Stimulated activated CD4-positive, alpha-beta T cell treated with anti-CD3 and anti-CD28 coated beads, TNF-alpha, amount 100 ng/mL, for 4 hours (primary cell): ENCODE results near the gene RSPO4.
"Not testable (repeated sequence)": the region's sequence is repeated elsewhere in the genome, so short reads cannot be mapped to it uniquely, and the experiment has no call there.

ENCODE experiments used
- DNase-seq, 3 experiments: peaks; one replicate each; pipeline ENCODE4 v3.0.0-alpha.2; 2020; ENCODE audit warnings: low read depth in 3 of 3

The RSPO4 gene

DNA sequence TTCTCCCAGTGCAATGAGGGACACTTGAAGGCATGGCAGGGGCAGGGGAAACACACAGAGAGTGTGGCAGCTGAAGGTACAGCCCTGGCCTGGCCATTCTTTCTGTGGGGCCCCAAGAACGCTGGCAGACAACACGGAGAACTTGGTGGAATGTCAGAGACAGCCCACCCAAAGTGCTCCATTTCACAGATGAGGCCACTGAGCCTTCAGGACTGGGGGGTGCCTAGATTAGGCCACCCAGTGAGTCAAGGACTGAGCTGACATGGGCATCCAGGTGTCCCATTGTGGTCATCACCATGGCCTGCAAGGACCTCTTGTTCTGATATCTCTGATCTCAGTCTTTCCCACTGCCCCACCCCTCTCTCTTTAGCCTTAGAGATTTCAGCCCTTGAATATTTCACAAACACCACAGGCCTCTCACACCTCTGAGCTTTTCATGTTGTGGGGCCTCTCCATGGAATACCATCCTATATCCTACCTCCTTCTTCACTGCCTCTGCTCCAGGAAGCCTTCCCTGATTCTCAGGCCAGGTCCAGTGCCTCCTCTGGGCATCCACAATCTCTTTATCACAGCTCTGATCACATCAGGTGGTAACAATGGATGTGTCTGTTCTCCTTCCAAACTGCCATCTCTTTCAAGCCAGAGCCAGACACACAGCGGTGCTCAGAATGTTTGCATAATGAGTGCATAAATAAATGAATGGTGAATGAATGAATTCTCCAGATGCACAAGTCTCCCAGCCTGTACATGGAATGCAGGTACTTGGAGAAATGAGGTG lies 2.0 kb upstream of the RSPO4 start:
- no peak for DNase-seq

- DNase-seq = no peak
Measured at GRCh38 chr20:1002682-1003561, 811 bp upstream of the RSPO4 start.

DNA sequence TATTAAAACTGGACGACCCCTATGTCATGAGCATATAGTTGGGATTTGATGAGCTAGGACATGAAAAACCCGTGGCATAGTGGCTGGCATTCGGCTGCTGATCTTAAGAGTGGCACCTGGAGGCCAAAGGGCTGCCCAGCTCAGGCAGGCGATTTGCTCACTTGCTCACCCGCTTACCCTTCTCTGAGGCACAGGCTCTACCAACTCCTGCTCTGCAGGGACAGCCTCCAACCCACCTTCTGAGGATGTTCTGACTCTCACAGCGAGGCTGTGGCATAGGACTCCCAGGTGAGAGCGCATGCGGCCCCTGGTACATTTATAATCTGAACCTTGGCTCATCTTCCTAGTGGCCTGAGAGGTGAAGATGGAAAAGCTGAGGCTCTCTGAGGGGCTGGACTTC lies 995 bp downstream of the RSPO4 start:
- DNase-seq = no peak

GRCh38 chr20:998231-998830 lies 3.8 kb downstream of the RSPO4 start:
- no peak for DNase-seq

DNA sequence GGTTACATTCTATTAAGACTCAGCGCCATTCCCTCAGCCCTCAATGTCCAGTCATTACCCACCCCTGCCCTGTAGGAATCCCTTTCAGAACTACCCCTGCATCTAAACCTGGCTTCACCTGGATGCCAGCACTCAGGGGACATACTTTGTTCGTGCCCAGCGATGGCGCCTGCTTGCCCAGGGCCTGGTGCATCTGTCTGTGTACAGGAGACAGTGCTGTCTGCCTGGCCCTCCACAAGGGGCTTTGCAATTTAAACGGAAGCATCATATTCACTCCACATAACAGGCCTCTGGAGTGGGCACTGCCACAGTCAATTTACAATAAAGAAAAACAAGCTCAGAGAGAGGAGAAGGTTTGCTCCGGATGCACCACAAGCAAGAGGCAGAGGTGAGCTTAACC lies 4.6 kb downstream of the RSPO4 start:
- DNase-seq = no peak

- DNase-seq = no peak
Measured at GRCh38 chr20:997016-997415, 5.1 kb downstream of the RSPO4 start.

DNA sequence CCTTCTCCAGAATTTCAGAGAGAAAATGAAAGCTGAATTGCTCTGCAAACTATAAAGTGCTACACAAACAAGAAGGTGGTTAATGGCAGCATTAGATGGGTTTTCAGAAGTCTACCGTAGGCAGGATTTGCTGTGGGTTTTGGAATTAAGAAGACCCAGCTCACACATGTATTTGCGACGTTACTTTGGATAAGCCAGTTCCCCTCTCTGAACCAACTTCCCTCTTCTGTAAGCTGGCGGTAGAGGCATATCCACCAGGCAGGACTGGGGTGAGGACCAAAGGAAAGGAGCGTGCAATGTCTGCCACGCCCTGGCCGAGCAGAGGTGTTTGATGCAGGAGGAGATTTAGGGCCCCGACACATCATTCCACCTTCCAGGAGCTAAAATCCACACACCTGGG lies 6.9 kb downstream of the RSPO4 start:
- DNase-seq = no peak

GRCh38 chr20:992801-993535 lies 9.1 kb downstream of the RSPO4 start:
- no peak for DNase-seq

- no peak for DNase-seq
Measured at GRCh38 chr20:991850-992249, 10.3 kb downstream of the RSPO4 start.

- no peak for DNase-seq
Measured at GRCh38 chr20:990293-990959, 11.7 kb downstream of the RSPO4 start.

DNA sequence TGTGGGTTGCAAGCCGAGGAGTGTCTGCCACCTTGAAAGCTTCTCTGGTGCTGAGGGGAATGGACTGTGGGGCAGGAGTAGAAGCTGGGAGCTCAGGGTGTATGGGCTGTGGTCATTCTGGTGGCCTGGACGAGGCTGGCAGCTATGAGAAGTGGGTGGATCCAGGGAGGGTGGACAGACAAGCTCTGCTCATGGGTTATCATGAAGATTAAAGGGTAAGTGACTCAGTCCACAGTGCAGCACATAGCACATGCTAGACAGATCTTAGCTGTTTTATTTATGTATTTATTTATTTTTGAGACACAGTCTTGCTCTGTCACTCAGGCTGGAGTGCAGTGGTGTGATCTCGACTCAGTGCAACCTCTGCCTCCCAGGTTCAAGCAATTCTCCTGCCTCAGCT lies 13.8 kb downstream of the RSPO4 start:
- DNase-seq = no peak

DNA sequence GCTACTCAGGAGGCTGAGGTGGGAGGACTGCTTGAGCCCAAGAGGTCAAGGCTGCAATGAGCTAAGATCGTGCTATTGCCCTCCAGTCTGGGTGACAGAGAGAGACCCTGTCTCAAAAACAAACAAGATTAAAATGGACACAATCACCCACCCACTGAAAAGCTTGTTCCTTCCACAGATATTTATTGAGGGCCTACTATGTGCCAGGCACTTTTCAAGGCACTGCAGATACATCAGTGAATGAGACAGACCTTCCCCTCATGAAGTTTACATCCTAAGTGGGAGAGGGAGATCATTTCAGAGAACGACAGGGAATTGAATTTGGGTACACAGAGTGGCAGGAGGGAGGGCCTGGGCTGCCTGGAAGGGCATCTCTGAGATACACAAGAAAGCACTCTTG lies 14.4 kb downstream of the RSPO4 start:
- DNase-seq = no peak

DNA sequence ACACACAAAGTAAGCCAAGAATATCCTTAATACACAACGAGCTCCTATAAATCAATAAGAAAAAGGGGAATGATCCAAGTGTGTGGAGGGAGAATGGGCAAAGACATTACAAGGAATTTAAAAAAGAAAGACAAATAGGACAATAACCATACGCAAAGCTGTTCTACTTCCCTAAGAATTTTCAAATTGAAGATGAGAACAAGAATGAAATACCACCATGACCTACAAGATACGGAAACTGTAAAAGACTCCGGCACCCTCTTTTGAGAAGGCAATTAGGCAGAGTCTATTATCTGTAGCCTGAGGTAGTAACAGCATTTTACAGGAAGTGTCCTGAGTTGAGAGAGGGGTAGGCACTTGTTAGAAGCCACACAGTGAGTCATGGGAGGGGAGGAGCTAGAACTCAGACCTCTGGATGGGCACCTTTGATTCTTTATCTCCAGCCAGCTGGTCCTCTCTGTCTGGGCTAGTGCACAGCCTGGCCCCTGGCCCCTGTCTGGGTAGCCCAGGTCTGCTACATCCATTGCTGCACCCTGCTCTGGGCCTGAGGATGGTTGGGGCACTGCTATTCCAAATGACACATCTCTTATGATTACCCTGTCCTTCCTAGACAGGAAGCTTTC lies 15.3 kb downstream of the RSPO4 start:
- no peak for DNase-seq

DNA sequence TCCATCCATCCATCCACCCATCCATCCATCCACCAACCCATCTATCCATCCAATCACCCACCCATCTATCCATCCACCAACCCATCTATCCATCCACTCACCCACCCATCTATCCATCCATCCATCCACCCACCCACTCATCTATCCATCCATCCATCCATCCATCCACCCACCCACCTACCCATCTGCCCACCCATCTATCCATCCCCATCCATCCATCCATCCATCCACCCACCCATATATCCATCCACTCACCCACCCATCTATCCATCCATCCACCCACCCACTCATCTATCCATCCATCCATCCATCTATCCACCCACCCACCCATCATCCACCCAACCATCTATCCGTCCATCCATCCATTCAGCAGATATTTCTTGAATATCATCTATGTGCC lies 17.1 kb downstream of the RSPO4 start:
- DNase-seq = not testable (repeated sequence)

DNA sequence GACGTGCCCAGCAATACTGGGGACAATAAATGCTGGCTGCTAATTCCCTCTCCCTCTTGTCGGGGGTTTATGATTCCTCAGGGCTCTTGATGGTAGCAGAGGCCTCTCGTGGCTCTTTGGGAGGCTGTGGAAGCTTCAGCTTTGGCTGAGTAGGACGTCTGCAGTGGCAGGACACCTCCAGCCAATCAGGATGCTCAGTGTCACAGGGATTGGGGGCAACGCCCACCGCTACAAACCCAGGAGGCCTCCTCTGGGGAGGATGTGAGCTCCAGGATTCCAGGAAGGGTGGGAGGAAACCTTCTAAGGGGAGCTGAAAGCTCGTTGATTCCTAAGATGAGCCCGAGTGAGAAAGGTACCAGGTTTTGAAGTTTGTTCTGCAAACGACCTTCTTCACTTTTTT lies 19.4 kb downstream of the RSPO4 start:
- DNase-seq = no peak

- no peak for DNase-seq
Measured at GRCh38 chr20:977021-977420, 25.1 kb downstream of the RSPO4 start.

DNA sequence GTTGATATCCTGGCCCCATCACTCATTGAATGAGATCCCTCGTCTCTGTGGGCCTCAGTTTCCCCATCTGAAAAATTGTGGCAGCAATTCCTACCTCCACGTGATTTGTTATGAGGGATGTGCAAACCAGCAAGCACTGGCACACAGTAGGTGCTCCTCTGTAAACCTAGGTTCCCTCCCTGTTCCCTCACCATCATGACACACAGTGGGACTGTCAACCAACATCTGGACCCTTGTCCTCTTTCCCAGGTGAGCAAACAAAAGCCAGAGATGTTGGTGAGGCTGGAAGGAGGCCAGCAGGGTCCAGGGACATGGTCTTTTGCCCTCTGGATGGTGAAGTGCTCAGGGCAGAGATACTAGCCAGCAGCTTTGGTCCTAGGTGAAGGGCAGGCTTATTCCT lies 26.1 kb downstream of the RSPO4 start:
- DNase-seq = no peak

DNA sequence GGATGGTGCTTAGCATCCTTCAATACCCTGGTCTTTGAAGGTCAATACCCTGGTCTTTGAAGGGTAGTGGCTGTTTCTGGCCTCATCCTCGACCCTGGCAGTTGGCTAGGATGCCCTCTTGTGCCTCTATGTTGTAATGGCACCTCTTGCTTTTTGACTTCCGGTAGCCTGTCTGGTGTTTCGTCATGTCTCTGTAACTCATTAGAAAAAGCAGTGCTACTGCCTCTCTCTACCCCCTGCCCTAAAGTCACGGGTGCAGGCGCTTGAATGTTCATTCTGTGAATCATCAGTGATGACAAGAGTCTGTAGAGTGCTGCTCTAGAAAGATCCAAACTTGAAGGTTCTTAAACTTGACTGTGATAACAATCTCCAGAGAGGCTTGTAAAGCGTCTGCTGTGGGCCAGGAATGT lies 28.3 kb downstream of the RSPO4 start:
- no peak for DNase-seq

GRCh38 chr20:972256-972655 lies 29.9 kb downstream of the RSPO4 start:
- no peak for DNase-seq

- DNase-seq = no peak
Measured at GRCh38 chr20:971346-971745, 30.8 kb downstream of the RSPO4 start.

- DNase-seq = no peak
Measured at GRCh38 chr20:969868-970267, 32.2 kb downstream of the RSPO4 start.
